GM23248 (cell line): ENCODE measurements around the gene ZSWIM4.

Source experiments
- EZH2 ChIP-seq: fragments of 200-600 bp; sonication (generic); IDR thresholded peaks from 2 replicates; pipeline ENCODE4 v1.6.1; 2018; ENCODE audit warnings: antibody characterized with exemption, mild to moderate bottlenecking; ENCODE audit not compliant: insufficient read depth, poor library complexity, severe bottlenecking
- EZH2phosphoT487 ChIP-seq: fragments of 200-600 bp; sonication (generic); IDR thresholded peaks from 2 replicates; pipeline ENCODE4 v1.6.1; 2018; ENCODE audit warnings: antibody characterized with exemption, moderate library complexity, mild to moderate bottlenecking, low read depth; ENCODE audit not compliant: insufficient read depth

- TF ChIP-seq EZH2phosphoT487 (no peak), EZH2 (no peak)
These were observed 11.5 kb downstream of the ZSWIM4 start for GRCh38 chr19:13806728-13807127.
